NCI-H345 treated with DMSO at 0.1 percent for 48 hours (cell line): ENCODE measurements around the gene ABCA1.

Source experiments
- DNase-seq: peaks from one replicate; lab custom pipeline; 2025; ENCODE audit not compliant: unreplicated experiment; lab: John Stamatoyannopoulos, UW

Gene ABCA1

GRCh38 chr9:104805441-104805840 is 122.5 kb downstream of the ABCA1 start:
- no peak for DNase-seq

- no peak for DNase-seq
These were observed 125.0 kb downstream of the ABCA1 start for GRCh38 chr9:104802906-104803305.

GRCh38 chr9:104802110-104802509 is 125.8 kb downstream of the ABCA1 start:
- no peak for DNase-seq

DNA sequence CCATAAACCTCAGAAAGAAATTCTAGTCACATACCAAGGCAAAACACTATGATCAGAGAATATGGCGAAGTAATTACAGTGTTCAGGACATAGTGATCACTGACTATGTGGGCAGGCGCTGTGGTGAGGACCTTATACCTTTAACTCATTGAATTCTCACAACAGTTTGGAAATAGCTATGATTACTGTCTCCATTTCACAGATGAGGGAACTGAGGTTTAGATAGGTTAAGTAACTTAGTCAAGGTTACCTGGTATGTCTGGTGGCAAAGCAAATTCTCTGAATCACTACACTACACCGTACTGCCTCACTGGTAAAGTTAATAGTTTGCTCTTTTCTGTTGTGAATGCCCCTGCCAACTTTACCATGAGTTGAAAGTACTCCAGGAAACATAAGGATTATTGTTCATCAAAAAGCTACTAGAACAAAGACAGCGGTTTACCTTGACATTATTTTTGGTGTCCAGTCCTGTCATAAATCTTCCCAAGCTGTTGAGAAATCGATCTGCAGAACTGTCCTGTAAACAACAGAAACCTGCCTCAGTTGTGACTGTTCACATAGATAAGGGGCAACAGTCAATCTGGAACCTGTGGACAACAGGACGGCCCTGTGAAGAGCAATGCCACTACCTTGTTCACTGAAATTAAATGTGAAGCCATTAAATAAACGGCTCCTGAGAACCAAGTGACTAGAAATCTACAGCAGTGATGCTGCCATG is 127.7 kb downstream of the ABCA1 start:
- no peak for DNase-seq

GRCh38 chr9:104798209-104798995 is 129.6 kb downstream of the ABCA1 start:
- no peak for DNase-seq

GRCh38 chr9:104795857-104796256 is 132.1 kb downstream of the ABCA1 start:
- peak; percentile 85 for DNase-seq

- no peak for DNase-seq
These were observed 132.9 kb downstream of the ABCA1 start for GRCh38 chr9:104795082-104795481.

DNA sequence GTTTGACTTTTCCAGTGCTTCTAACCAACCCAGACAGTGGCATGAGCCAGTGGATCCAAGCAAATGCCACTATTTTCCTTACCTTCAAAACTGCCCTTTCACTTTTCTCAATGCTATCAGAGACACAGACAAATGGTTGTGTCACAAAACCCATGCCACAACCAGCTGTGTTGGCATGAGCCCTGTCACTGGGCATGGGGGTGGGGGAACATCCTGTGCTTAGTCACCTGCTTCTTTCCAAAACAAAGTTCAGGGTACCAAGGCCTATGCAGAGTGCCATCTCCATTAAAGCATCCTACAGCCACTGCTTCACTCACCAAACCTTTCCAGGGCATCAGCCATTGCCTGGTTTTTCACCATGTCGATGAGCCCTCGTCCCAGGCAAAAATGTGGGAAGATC is 133.9 kb downstream of the ABCA1 start:
- no peak for DNase-seq

GRCh38 chr9:104788251-104788650 is 139.7 kb downstream of the ABCA1 start:
- DNase-seq = no peak

GRCh38 chr9:104787306-104788015 is 140.5 kb downstream of the ABCA1 start:
- DNase-seq = no peak

- no peak for DNase-seq
These were observed 141.7 kb downstream of the ABCA1 start for GRCh38 chr9:104786293-104786692.

DNA sequence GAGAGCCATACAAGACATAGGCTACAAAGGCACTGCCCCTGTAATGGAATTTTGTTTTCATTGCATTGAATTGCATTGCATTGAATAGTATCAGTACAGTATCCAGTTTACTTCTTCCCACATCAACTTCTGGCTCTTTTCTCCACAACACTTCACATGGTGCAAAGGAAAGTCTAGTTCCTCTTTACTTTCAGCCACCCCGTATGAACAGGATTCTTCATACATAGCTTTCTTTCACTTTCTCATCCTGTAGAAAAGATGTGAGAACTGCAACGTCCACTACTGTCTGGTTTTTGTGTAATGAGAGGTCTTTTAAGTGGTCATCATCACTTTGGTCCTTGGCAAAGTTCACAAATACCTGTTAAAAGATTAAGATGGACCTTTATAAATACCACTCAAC is 143.9 kb downstream of the ABCA1 start:
- DNase-seq = no peak

- DNase-seq = no peak
These were observed 144.4 kb downstream of the ABCA1 start for GRCh38 chr9:104783588-104783987.

- DNase-seq = peak; percentile 21
These were observed 147.1 kb downstream of the ABCA1 start for GRCh38 chr9:104780796-104781395.

GRCh38 chr9:104779946-104780535 is 147.9 kb downstream of the ABCA1 start:
- DNase-seq = no peak

- DNase-seq = peak; percentile 7
These were observed 148.6 kb downstream of the ABCA1 start for GRCh38 chr9:104779334-104779733.

- DNase-seq = no peak
These were observed 149.2 kb downstream of the ABCA1 start for GRCh38 chr9:104778802-104779201.

DNA sequence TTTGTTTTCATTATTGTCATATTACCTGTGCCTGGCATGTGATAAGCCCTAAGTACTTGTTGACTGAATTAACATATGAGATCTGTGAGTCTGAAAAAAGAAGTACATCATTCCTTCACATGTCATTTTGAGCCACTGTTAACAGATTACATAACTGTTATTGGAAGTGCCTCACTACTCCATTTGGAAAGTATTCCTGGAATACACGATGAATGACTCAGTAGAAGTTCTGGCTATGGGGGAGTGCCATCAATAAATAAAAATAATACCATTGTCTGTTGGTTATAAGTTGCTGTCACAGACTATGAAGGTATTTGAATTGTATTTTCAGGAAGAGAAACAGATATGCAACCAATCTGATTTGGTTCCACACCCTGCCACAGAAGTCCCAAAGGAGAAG is 151.2 kb downstream of the ABCA1 start:
- DNase-seq = no peak

DNA sequence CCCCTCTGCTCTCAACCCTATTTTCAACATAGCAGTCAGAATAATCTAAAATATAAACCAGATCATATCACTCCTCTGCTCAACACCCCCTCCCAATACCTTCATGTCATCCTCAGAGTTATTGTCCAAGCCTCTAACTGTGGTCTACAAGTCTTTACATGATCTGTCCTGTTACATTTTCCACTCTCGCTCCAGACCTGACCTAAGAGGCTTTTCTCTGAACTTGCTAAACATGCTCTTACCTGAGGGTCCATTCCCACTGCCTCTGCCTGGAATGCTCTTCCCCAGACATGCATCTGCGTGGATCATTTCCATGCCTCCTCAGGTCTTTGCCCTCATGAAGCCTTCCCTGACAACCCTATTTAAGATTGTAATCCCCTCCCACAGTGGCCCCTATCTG is 152.0 kb downstream of the ABCA1 start:
- DNase-seq = no peak

DNA sequence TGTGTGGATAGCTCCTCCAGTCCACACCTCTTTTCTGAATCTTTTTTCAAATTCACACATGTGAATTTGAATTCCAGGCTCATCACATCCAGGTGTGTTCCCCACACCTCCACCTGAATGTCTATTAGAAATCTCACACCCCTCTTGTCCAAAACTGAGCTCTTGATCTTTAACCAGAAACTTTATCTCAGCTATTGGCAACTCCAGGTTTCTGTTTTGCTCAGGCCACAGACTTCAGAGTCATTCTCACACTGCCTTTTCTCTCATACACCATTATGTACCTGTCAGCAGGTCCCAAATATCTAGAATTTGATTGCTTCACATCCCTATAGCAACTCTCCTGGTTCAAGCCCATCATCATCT is 152.4 kb downstream of the ABCA1 start:
- no peak for DNase-seq
